HG03103 (cell line): ENCODE measurements around the gene CIB4.
"Not testable (repeated sequence)": the region's sequence is repeated elsewhere in the genome, so short reads cannot be mapped to it uniquely, and the experiment has no call there.

Experiments used
- ATAC-seq: cut with Tn5 transposase; IDR thresholded peaks from one replicate; pipeline ENCODE4 v1.9.1; 2021; ENCODE audit warnings: low read depth; ENCODE audit not compliant: unreplicated experiment

The CIB4 gene

DNA sequence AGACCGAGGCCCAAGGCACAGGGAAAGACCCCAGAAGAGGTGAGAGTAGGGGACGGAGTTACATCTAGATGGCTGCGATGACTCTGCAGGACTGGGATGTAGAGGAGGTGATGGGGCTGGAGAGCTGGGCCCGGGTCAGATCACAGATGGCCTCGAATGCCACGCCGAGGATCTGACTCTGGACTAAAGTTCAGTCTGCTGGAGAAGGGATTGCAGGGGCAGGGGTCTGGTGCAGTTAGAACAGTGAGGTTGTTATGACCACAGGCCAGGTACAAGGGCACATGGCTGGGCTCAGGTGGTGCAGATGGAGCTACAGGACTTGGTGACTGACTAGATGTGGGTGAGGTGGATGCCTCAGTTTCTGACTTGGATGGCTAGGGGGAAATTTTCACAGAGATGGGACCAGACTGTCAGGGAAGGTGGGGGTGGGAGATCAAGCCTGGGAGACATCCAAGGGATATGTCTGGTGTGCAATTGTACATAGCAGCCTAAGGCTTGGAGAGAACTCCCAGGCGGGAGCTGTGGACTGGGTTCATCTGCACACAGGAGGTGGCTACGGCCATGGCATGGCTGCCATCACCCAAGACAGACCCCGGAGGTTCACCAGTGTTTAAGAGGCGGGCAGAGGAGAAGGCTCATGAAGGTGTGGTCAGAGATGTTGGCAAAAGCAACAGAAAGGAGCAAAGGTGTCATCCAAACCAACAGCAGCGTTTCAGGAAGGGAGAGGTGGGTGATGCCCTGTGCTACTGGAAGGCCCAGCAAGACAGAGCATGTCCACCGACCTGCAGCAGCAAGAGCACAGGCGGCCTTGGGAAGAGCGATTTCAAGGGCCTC lies 66.9 kb downstream of the CIB4 start:
- ATAC-seq, result no peak

DNA sequence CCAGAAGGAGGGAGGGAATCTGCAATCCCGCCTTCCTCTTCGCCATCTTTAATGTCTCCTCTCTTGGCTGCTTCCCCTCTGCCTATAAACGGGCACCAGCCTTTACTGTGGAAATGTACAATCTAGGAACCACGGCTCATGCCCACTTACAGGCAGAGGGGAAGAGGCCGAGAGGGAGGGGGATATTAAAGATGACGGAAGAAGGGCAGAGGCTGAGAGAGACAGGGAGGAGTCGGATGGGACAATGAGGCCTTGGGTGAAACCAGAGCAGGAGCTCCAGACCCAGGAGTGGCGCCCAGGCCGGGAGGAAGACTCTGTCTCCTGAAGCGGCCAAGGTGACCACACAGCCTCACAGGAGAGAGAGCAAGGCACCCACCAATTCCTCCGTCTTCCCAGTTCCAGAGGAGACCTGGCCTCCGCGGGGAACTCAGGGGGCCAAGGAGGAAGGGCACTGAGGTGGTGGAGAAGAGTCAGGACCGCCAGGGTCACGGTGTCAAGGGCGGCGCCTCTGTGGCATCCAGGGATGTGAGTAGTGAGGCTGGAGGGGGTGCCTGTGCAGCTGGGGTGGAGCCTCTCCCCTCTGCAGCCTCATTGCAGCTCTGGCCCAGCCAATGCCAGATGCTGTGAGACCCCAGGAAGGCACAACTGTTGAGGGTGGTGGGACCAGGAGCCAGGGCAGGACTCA lies 67.8 kb downstream of the CIB4 start:
- ATAC-seq, result no peak

DNA sequence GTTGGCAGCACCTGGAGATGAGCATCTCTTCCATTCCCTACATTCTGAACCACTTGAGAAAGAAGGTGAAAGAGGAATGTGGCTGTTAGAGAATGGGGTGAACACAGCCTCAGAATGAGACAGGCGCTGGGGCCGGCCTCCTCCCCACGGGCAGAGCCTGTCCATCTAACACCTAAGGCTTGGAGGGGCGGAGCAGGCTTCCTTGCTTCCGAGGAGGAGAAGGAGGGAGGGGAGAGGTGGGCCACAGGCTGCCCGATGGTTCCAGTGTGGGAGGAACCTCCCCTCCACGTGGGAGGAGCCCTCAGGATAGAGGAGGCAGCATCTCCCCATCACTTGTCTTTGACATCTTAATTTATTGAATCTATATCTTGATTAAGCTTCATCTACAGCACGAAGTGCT lies 68.6 kb downstream of the CIB4 start:
- ATAC-seq, result no peak

DNA sequence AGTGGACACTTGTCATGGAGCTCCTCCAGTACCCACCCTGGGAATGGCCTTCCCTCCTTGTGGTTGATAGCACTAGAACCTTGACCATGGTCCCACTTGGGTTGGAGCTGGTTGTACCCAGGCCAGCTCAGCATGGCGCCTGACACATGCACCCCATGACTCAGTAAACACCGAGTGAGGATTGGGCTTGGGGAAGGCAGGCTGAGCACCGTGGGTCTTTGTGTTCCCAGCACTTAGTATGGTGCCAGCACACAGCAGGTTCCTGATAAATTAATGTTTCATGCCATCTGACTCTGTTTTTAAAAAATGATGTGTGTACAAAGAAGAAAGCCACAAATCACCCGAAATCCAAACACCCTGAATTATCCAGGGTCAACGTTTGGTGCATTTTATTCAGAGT lies 69.8 kb downstream of the CIB4 start:
- no peak for ATAC-seq

DNA sequence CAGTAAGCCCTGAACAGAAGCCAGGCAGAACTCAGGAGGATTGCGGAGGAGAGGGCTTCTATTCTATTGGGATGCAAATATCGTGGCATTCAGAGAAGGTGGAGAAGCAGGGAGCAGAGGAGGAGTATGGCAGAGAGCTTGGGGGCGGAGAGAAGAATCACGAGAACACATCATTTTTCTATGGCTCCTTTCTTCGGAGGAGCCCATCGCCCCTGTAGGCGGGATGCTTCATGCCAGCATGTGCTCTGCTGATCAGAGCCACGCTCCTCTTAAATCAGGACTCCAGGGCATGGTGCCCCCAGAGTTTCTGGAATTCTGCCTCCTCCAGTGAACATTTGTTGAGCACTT lies 71.1 kb downstream of the CIB4 start:
- ATAC-seq, result no peak

DNA sequence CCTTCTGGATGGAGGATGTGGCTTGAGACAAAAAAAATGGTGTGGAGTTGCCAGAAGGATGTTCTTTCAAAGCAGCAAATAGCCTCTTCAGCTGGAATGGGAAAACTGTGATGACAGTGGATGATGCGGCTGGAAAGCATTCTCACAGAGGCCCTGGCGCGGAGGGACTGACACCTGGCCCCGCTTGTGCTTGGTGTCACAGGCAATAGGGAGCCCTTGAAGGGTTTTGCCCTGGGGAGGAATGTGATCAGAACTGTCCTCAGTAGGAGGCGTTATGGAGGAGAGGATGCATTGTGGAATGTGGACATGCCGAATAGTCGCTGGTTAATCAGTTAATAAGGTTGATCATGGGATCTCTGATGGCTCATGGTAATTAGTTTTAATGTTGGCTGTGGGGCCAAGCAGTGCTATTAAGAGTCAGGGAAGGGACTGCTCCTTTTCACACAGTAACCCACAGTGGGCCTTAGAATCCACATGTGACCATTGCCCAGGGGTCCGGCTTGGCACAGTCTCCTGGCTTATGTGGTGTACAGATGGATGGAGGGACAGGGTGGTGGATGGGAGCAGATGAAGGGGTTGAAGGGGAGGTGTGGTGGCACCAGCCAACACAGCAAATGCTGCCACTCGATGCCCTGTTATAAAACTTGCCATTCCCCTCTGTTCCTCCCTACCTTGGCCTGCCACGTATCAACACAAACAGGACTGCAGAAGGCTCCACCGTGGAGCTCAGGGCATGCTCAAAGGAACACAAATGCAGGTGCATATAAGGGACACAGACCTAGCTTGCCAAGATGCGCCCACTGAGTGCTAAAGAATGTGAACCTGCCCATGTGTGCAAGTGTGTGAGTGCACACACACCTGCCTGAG lies 71.7 kb downstream of the CIB4 start:
- no peak for ATAC-seq

DNA sequence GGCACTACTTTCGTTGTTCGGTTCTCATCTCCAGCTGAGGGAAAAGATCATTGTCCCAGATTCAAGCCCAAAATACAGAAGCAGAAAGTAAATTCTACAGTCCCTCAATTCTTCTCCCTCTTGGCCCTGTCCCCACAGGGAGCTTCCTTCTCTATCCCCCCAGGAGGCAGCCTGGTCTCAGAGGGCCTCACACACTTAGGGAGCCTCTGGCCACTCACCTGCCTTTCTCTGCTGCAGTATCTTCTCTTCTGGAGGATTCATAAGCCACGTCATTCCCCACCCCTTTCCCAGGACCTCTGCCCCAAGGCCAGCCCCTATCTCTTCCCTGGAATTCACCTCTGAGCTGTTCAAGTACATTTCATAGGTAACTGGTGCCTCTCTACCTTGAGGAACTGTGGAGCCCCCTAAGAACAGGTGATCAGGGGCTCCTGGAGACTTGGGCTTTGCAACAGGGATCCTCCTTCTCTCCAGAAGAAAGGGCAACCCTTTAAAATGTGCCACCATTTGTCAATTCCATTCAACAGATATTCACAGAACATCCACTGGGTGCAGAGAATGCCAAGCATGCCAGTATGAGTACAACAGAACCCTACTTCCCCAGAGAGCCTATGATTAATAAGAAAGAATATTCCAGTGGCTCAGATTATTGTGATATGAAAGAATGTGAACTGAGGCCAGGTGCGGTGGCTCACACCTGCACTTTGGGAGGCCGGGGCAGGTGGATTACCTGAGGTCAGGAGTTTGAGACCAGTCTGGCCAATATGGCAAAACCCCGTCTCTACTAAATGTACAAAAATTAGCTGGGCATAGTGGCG lies 72.9 kb downstream of the CIB4 start:
- no peak for ATAC-seq

DNA sequence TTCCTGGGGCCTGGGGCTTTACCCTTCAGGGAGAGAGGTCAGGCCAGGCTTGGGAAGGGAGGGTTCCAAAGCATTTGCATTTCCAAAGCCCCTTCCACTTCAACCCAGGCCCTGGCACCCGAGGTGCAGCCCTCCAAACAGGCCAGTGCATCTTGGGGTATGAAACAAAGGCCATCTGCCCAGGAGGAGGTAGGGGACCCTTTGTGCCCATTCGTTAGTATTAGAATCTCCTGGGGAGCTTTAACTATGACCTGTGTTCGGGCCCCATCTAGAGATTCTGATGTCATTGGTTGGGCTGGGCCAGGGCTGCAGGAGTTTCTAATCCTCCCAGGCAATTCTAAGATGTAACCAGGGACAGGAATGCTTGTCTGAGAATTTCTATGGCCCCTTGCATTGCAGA lies 73.6 kb downstream of the CIB4 start:
- ATAC-seq, result no peak

DNA sequence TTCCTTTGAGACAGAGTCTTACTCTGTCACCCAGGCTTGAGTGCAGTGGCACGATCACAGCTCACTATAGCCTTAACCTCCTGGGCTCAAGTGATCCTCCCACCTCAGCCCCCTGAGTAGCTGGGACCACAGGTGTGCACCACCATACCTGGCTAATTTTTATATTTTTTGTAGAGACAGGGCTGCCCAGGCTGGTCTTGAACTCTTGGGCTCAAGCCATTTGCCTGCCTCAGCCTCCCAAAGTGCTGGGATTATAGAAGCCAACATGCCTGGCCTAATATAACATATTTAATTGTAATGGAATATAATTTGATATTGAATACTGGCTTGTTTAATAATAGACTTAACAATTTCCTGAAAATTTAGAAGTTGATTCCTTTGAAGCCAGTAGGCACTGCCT lies 74.4 kb downstream of the CIB4 start:
- ATAC-seq, result not testable (repeated sequence)

DNA sequence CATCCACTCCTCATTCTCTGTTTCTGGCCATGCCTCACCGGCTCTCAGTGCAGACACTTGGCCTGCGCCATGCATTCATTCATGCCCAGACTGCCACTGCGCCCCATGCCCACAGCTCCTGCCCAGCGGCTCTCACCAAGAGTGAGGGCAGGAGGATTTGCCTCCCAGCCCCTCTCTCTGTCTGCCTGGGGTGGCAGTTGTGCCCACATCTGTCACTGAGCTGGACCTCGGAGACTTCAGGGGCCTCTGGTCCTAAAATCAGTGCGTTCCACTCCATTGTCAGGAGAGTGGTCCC lies 75.1 kb downstream of the CIB4 start:
- ATAC-seq, result no peak

DNA sequence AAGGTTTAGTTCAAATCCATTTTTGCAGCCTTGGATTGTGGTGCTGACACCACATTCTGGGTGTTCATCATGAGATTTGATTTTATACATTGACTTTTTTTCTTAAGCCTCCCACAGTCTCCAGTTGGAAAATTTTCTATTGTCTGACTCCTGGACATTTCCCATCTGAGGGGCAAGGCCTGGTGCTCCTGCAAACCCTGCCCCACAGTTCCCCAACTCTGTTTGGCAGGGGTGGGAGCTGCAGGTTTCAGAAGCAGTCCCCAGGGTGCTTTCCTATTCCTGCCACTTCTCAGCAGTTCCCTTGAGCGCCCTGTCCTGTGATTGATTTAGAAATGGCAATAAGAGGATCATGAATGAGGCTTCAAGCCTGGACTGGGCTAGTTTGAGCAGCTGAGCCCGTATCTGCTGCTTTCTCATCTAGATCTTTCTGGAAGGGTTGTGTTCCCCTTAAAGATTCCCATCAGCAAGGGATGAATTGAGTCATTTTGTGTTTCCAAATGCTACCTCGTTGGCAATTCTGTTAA lies 77.0 kb downstream of the CIB4 start:
- ATAC-seq, result no peak

DNA sequence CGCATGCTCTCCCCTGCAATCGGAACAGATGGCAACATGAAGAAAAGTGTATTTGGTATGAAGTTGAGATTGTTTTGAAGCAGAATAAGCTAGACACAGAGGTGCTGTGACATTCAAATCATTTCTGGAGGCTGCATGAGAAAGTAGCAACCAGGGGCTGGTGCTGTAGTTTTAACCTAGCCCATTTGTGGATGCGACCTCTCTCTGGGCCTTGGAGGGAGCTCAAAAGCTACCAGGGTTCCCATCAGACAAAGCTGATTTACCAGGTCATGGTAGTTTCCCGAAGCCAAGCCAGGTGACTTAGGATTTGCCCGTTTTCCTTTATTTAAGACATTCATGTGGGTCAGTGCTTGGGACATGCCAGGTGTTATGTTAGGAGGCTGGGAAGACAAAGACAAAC lies 77.5 kb downstream of the CIB4 start:
- ATAC-seq, result no peak

DNA sequence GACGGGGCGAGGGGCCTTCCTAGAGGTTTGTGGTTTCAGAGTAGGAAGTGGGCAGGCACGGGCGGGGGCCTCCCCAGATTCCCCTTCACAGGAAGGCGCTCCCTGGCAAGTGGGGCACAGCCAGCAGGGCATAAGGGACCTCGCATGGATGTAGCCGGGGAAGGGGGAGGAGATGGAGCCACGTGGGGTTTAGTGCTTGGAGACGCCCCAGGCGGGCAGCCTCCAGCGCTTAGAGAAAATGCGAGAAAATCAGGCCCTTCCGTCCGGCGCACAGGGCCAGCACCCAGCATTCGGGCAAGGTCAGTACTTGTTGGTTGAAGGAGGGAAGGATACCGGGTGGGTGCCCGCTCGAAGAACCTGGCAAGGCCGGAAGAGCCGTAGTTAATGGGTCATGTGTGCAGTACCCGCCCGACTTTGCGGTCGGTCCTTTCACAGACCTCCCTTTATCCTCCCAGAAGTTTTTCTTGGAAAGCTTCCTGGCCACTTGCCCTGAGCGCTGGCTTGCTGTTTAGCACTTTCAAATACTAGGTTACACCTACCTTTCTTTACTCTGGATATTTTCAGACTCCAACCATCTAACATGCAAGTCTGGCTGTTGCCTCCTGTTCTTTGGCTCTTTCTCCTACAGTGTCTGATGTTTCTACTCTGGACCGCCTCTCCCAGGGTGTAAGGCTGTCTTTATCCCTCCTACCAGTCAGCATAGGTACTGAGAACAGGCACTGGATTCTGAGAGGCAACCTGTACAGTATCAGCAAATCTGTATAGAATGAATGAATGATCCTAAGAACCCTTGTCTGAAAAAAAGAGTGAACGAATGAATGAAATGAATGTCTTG lies 78.1 kb downstream of the CIB4 start:
- ATAC-seq, result no peak

DNA sequence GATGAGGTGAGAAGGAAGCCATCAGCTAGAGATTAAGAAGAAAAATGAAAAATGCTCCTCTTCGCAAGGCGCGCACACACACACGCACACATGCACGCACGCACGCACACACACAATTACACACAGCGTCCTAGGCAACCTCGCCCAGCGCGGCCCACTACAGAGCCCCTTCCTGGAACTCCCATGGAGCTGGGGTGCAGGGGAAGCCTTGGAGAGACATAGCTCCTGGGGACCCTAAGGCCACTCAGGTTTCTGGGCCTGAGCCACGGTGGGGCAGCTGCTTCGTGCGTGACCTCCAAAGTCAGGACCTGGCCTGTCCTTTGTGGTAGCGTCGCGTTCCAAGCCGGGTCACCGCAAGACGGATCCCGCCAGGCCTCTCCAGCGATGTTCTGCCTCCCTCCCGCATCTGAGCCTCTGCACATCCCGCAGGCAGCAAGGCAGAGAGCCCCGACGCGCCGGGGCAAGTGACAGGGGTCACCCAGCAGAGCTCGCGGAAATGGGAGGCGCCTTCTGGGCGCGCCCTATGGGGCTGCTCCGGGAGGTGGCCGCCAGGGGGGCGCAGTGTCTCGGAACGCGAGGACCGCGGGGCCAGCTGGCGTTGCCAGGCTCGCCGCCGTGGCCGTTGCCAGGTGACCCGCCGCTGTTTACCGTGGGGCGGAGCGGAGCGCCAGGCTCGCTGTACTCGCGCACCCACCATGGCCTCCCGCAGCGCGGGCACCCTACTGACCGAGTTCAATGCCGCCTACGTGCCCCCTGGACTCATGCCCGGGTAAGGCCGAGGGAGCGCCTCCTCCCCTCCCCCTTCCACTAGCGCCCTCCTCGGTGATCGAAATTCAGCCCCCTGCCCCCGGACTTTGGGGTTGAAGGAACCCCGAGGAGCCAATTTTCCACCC lies 79.0 kb downstream of the CIB4 start:
- ATAC-seq, result no peak

DNA sequence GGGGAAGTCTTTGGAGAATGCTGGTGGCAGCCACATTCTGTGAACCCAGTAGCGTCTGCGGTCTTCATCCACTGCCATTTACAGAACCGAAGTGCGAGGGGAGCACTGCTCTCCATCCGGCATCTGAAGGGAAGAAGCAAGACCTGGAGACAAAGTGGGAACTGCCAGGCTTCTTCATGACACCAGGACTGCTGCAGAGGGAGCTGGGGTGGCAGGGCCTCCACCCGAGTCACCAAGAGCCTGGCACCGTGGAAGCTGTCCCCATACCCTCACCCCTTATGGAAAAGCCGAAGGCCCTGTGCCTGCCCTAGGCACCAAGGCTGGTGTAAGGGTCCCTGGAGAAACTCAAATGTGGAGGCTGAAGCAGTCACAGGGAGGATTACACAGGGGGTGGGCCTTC lies 79.8 kb downstream of the CIB4 start:
- ATAC-seq, result no peak

DNA sequence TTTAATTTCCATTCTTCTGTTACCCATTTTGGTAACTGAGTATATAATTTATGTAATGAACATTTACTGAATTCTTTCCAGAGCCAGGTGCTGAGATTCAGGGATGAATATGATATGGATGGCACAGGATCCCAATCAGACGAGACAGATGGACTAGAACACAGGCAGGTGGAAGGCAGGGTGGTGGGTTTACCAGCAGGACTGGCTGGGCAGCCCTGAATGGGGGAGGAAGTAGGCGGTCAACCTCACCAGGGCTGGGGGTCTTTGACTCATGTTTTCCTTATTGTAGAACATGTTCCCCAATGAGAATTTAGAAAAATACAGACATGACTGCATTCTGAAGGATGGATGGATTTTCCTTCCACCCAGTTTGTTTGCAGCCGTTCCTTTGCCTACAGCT lies 80.3 kb downstream of the CIB4 start:
- no peak for ATAC-seq

DNA sequence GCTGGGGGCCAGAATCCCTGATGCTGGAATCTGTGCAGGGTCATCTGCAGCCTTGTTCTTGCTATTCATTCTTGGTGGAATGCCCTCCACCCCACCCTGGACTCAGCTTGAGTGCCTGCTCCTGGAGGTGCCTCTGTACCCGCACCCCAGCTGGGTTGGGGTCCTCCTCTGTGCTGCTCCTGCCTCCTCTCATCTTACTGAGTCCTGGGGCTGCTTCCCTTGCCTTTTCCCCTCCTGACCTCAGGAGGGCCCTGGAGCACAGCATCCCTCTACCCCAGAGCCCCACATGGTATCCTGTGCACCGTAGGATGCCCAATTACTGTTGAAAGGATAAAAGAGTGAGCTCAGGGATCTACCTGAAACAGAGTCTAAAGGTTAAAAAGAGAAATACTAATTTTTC lies 81.6 kb downstream of the CIB4 start:
- ATAC-seq, result no peak

DNA sequence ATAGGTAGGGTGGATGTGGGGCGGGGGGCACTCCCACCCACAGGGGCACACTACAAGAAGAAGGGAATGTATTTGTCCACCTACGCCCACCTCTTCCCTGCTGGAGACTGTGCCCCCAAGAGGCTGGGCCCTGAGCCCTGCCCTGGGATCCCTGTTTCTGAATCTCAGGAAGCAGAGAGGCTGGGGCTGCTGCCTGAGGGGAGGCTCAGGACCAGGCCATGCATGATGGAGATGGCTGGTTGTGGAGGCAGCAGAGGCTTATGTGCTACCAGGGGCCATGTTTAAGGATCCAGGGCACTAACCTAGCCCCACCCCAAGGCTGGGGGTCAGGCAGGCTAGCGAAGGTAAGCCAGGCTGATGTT lies 82.1 kb downstream of the CIB4 start:
- ATAC-seq, result no peak
